ENCODE data around the gene ARFGEF3.

The ARFGEF3 gene

GRCh38 chr6:138378463-138378862, 216.7 kb downstream of the ARFGEF3 start:
- Histone ChIP-seq H3K36me3 (replicated peaks; ENCODE audit: low read depth, low read length) (no peaks in the 10 kb centered on the region), H3K4me2 (ENCODE audit: low read length) (no peak overlapping the region), H4K20me1 (ENCODE audit: insufficient read depth, low read length) (no peaks in the 10 kb centered on the region), H3K4me3 (ENCODE audit: low read length) (no peak overlapping the region), H3K27ac (ENCODE audit: low read length) (no peak overlapping the region), H3K79me2 (ENCODE audit: low read length) (no peaks in the 10 kb centered on the region), H3K9ac (ENCODE audit: low read length) (no peak overlapping the region), H3K9me3 (ENCODE audit: insufficient read depth, low read length) (no peaks in the 10 kb centered on the region), H3K4me1 (ENCODE audit: low read length) (no peaks in the 10 kb centered on the region), H3K27me3 (ENCODE audit: low read depth, low read length) (no peaks in the 10 kb centered on the region), H2AFZ (ENCODE audit: low read depth, low read length) (no peak overlapping the region)
- TF ChIP-seq CTCF (IDR thresholded peaks at IDR 0.05; ENCODE audit: low read depth, low read length) = no peak
- TF ChIP-seq EZH2phosphoT487 (IDR thresholded peaks at IDR 0.05; ENCODE audit: low read depth) = no peak

DNA sequence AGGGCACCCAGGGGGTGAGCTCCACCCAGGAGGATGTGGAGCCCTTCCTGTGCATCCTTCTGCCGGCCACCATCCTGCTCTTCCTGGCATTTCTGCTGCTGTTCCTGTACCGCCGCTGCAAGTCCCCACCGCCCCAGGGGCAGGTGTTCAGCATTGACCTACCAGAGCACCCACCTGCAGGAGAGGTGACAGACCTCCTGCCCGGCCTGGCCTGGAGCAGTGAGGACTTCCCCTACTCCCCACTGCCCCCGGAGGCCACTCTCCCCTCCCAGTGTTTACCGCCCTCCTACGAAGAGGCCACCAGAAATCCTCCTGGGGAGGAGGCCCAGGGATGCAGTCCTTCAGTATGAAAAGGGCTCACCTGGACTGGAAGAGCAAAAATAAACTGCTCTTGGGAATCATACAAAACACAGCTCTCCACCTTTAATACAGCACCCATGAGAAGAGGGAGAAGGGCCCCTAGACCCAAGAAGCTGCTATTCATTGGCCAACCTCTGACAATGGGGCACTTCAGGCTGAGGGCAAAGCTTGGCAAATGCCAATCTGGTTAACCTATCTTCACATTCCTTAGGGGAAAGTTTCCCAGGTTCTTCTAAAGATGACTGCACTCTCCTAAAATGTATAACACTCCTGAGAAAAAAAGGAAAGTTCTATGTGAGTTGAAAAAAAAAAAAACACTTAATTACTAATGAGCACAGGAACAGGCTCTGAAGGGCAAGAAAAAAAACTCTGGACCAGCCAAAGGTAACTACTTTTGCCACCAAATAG, 220.9 kb downstream of the ARFGEF3 start:
- Histone ChIP-seq H3K79me2 (ENCODE audit: low read length) (no peaks in the 10 kb centered on the region), H3K4me1 (ENCODE audit: low read length) (no peaks in the 10 kb centered on the region), H3K9me3 (ENCODE audit: insufficient read depth, low read length) (no peaks in the 10 kb centered on the region), H4K20me1 (ENCODE audit: insufficient read depth, low read length) (no peaks in the 10 kb centered on the region), H3K36me3 (replicated peaks; ENCODE audit: low read depth, low read length) (no peaks in the 10 kb centered on the region), H3K27me3 (ENCODE audit: low read depth, low read length) (no peaks in the 10 kb centered on the region), H3K4me3 (ENCODE audit: low read length) (no peak overlapping the region), H3K4me2 (ENCODE audit: low read length) (no peak overlapping the region), H2AFZ (ENCODE audit: low read depth, low read length) (no peak overlapping the region), H3K27ac (ENCODE audit: low read length) (no peak overlapping the region), H3K9ac (ENCODE audit: low read length) (no peak overlapping the region)
- no peak for TF ChIP-seq CTCF (IDR thresholded peaks at IDR 0.05; ENCODE audit: low read depth, low read length)
- no peak for TF ChIP-seq EZH2phosphoT487 (IDR thresholded peaks at IDR 0.05; ENCODE audit: low read depth)

DNA sequence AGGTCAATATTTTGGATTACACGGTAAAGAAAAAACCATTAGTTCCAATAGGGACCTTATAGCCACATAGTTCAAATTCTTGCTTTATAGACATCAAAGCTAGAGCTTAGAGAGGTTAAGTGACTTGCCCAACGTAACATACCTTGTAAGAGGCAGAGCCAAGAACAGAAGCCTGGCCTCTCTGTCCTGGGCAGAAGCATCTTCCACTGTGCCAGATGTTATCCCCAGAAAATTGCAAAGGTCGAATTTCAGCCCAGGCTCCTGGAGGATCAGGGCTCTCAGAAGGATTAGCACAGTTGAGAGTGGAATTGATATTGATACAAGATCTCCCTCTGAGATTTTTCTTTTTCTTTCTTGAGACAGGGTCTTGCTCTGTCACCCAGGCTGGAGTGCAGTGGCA, 222.0 kb downstream of the ARFGEF3 start:
- Histone ChIP-seq H4K20me1 (ENCODE audit: insufficient read depth, low read length) (no peaks in the 10 kb centered on the region), H3K4me3 (ENCODE audit: low read length) (no peak overlapping the region), H3K4me2 (ENCODE audit: low read length) (no peak overlapping the region), H3K4me1 (ENCODE audit: low read length) (no peaks in the 10 kb centered on the region), H3K79me2 (ENCODE audit: low read length) (no peaks in the 10 kb centered on the region), H2AFZ (ENCODE audit: low read depth, low read length) (no peak overlapping the region), H3K27me3 (ENCODE audit: low read depth, low read length) (no peaks in the 10 kb centered on the region), H3K9me3 (ENCODE audit: insufficient read depth, low read length) (no peaks in the 10 kb centered on the region), H3K27ac (ENCODE audit: low read length) (no peak overlapping the region), H3K9ac (ENCODE audit: low read length) (no peak overlapping the region), H3K36me3 (replicated peaks; ENCODE audit: low read depth, low read length) (no peaks in the 10 kb centered on the region)
- TF ChIP-seq EZH2phosphoT487 (IDR thresholded peaks at IDR 0.05; ENCODE audit: low read depth) = no peak
- TF ChIP-seq CTCF (IDR thresholded peaks at IDR 0.05; ENCODE audit: low read depth, low read length) = no peak

DNA sequence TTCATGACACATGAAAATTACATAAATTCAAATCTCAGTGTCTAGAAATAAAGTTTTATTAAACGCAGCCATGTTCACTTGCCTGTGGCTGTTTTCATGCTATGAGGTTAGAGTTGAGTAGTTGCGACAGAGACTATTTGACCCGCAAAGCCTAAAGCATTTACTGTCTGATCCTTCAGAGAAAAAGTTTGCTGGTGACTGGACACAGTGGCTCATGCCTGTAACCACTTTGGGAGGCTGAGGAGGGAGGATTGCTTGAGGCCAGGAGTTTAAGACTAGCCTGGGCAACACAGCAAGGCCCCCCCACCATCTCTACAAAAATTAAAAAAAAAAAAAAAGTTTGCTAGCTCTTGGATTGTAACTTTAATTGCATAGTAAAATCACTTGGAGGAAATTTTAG, 225.2 kb downstream of the ARFGEF3 start:
- H4K20me1 ChIP-seq (ENCODE audit: insufficient read depth, low read length) = no peaks in the 10 kb centered on the region
- TF ChIP-seq CTCF (IDR thresholded peaks at IDR 0.05; ENCODE audit: low read depth, low read length) (no peak), EZH2phosphoT487 (IDR thresholded peaks at IDR 0.05; ENCODE audit: low read depth) (no peak)
- H3K4me1 ChIP-seq (ENCODE audit: low read length) = no peaks in the 10 kb centered on the region
- H3K27me3 ChIP-seq (ENCODE audit: low read depth, low read length) = no peaks in the 10 kb centered on the region
- no peaks in the 10 kb centered on the region for H3K79me2 ChIP-seq (ENCODE audit: low read length)
- H3K9ac ChIP-seq (ENCODE audit: low read length) = no peak overlapping the region
- no peak overlapping the region for H3K27ac ChIP-seq (ENCODE audit: low read length)
- H3K9me3 ChIP-seq (ENCODE audit: insufficient read depth, low read length) = no peaks in the 10 kb centered on the region
- no peaks in the 10 kb centered on the region for H3K36me3 ChIP-seq (replicated peaks; ENCODE audit: low read depth, low read length)
- H3K4me3 ChIP-seq (ENCODE audit: low read length) = no peak overlapping the region
- no peak overlapping the region for H2AFZ ChIP-seq (ENCODE audit: low read depth, low read length)
- no peak overlapping the region for H3K4me2 ChIP-seq (ENCODE audit: low read length)
